MM.1S (cell line): ENCODE data around the gene RASGEF1C.

Source experiments
- EZH2phosphoT487 ChIP-seq: fragments of 300-600 bp; sonication (generic); IDR thresholded peaks from 2 replicates; pipeline ENCODE4 v1.6.1; 2018; ENCODE audit warnings: antibody characterized with exemption, low read length
- TF ChIP-seq, protein P1 (sequence below): fragments of 300-600 bp; sonication (generic); IDR thresholded peaks from 2 replicates; pipeline ENCODE4 v1.5.1; 2016; ENCODE audit warnings: antibody characterized with exemption, low read length, mixed read lengths

DNA sequence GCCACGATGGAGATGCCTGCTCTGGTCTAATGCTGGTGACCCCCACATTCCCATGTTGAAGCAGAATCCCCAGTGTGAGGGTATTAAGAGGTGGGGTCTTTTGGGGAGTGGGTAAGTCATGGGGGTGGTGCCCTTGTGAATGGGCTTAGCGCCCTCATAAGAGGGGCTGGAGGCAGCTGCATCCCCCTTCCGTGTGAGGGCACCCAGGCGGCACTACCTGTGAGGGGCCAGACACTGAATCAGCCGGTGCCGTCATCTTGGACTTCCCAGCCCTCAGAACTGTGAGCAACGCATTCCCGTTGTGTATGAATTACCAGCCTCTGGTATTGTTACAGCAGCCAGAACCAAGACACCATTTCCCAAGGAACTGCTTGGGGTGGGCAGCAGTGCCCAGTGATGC is 110.5 kb downstream of the RASGEF1C start:
- TF ChIP-seq, protein P1, sequence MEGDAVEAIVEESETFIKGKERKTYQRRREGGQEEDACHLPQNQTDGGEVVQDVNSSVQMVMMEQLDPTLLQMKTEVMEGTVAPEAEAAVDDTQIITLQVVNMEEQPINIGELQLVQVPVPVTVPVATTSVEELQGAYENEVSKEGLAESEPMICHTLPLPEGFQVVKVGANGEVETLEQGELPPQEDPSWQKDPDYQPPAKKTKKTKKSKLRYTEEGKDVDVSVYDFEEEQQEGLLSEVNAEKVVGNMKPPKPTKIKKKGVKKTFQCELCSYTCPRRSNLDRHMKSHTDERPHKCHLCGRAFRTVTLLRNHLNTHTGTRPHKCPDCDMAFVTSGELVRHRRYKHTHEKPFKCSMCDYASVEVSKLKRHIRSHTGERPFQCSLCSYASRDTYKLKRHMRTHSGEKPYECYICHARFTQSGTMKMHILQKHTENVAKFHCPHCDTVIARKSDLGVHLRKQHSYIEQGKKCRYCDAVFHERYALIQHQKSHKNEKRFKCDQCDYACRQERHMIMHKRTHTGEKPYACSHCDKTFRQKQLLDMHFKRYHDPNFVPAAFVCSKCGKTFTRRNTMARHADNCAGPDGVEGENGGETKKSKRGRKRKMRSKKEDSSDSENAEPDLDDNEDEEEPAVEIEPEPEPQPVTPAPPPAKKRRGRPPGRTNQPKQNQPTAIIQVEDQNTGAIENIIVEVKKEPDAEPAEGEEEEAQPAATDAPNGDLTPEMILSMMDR: no peak
- TF ChIP-seq EZH2phosphoT487: no peak
